PC-9 (cell line): Measurements from ENCODE around the gene SDCCAG8. TPM values are rescaled to one million over a fixed set of nuclear protein-coding genes. Genes with fewer than 3 reads are reported as not detected.

Source experiments
- BruUV-seq: library from RNA; stranded (reverse); fragments of 400-500 nt; replicated peaks from 2 replicates; lab custom pipeline; 2021; lab: Mats Ljungman, UMichigan
- CTCF ChIA-PET: fragments of 300-600 bp; sonication (Branson Sonifier 250); formaldehyde crosslinking; loops from one replicate; lab custom pipeline; 2022; ENCODE audit warnings: antibody characterized with exemption; lab: Charles Lee
- POLR2A ChIA-PET: fragments of 300-600 bp; sonication (Branson Sonifier 250); formaldehyde crosslinking; loops from one replicate; lab custom pipeline; 2022; ENCODE audit warnings: antibody characterized with exemption; ENCODE audit not compliant: unreplicated experiment; lab: Charles Lee
- DNase-seq, 2 experiments: peaks; one replicate each; pipeline versions ENCODE4 v3.0.0 to v3.0.0-alpha.2; 2015 to 2022; ENCODE audit warnings: mixed read lengths in 1 of 2
- H2AFZ ChIP-seq: fragments of 200-600 bp; sonication (generic); 2 replicates; pipeline ENCODE4 v1.8.1; 2017; ENCODE audit warnings: antibody characterized with exemption
- H3F3A ChIP-seq: fragments of 200-600 bp; sonication (generic); 2 replicates; pipeline ENCODE4 v1.8.1; 2017; ENCODE audit warnings: antibody characterized with exemption, mild to moderate bottlenecking, low read depth; ENCODE audit not compliant: insufficient read depth
- H3K27ac ChIP-seq: fragments of 200-600 bp; sonication (generic); 2 replicates; pipeline ENCODE4 v1.6.1; 2016; ENCODE audit warnings: mixed run types
- H3K27me3 ChIP-seq: fragments of 200-600 bp; sonication (generic); 2 replicates; pipeline ENCODE4 v1.6.1; 2016; ENCODE audit warnings: low read depth, mixed run types; ENCODE audit not compliant: insufficient read depth
- H3K36me3 ChIP-seq: fragments of 200-600 bp; sonication (generic); 2 replicates; pipeline ENCODE4 v1.6.1; 2016; ENCODE audit warnings: low read depth, mixed run types
- H3K4me1 ChIP-seq: fragments of 200-600 bp; sonication (generic); replicated peaks from 2 replicates; pipeline ENCODE4 v1.6.1; 2016; ENCODE audit warnings: mixed run types; ENCODE audit not compliant: insufficient read depth
- H3K4me2 ChIP-seq: fragments of 200-600 bp; sonication (generic); 2 replicates; pipeline ENCODE4 v1.6.1; 2017; ENCODE audit warnings: mixed run types
- H3K4me3 ChIP-seq: fragments of 200-600 bp; sonication (generic); 2 replicates; pipeline ENCODE4 v1.6.1; 2016; ENCODE audit warnings: mixed run types
- H3K79me2 ChIP-seq: fragments of 200-600 bp; sonication (generic); 2 replicates; pipeline ENCODE4 v1.6.1; 2017; ENCODE audit warnings: low read depth, mixed run types
- H3K9me2 ChIP-seq: fragments of 200-600 bp; sonication (generic); 2 replicates; pipeline ENCODE4 v1.8.1; 2017; ENCODE audit warnings: mild to moderate bottlenecking; ENCODE audit not compliant: insufficient read depth
- H3K9me3 ChIP-seq: fragments of 200-600 bp; sonication (generic); 2 replicates; pipeline ENCODE4 v1.8.1; 2016; ENCODE audit warnings: low read depth; ENCODE audit not compliant: insufficient read depth
- H4K20me1 ChIP-seq: fragments of 200-600 bp; sonication (generic); 2 replicates; pipeline ENCODE4 v1.8.1; 2017; ENCODE audit not compliant: insufficient read depth
- CTCF ChIP-seq: fragments of 200-600 bp; sonication (generic); conservative IDR thresholded peaks from 2 replicates; pipeline ENCODE4 v1.6.1; 2017; ENCODE audit warnings: mixed run types, antibody characterized with exemption, mild to moderate bottlenecking, moderate library complexity
- EZH2 ChIP-seq: fragments of 200-600 bp; sonication (generic); IDR thresholded peaks from 2 replicates; pipeline ENCODE4 v1.8.0; 2017; ENCODE audit warnings: antibody characterized with exemption, low read depth
- intact Hi-C: fragments of 100-400 bp; cut with micrococcal nuclease; formaldehyde crosslinking; loops from one replicate; pipeline ENCODE4 v1.10.0; 2022; ENCODE audit not compliant: unreplicated experiment
- total RNA-seq: library from RNA; stranded (reverse); gene quantifications from 2 replicates; pipeline ENCODE4 v1.2.3, GENCODE V29; 2021

Gene SDCCAG8
- total RNA-seq, 1 experiment from 2014 or later: 22.7 TPM

GRCh38 chr1:243320224-243320623, 64.4 kb downstream of the SDCCAG8 start:
- ChIA-PET CTCF (no interaction called here), POLR2A (no interaction called here)
- Histone ChIP-seq H3K9me3 (no peaks in the 10 kb centered on the region), H3K27ac (no peak overlapping the region), H3K79me2 (no peaks in the 10 kb centered on the region), H3K27me3 (no peaks in the 10 kb centered on the region), H3K9me2 (no peaks in the 10 kb centered on the region), H3K36me3 (no peaks in the 10 kb centered on the region), H3K4me2 (no peak overlapping the region), H3F3A (no peaks in the 10 kb centered on the region), H3K4me1 (no peaks in the 10 kb centered on the region), H4K20me1 (no peaks in the 10 kb centered on the region), H2AFZ (no peak overlapping the region), H3K4me3 (no peak overlapping the region)
- TF ChIP-seq EZH2: no peak
- no peak for TF ChIP-seq CTCF
- no peak for DNase-seq
- BruUV-seq: no TSS peak
- intact Hi-C loops: no loop called here

- intact Hi-C loops: no loop called here
- CTCF ChIA-PET: no interaction called here
- no peaks in the 10 kb centered on the region for H3K36me3 ChIP-seq
These were observed 66.5 kb downstream of the SDCCAG8 start for GRCh38 chr1:243322326-243322725.

GRCh38 chr1:243323491-243323890, 67.7 kb downstream of the SDCCAG8 start:
- CTCF ChIA-PET: no interaction called here
- BruUV-seq: no TSS peak
- H3K4me1 ChIP-seq: no peaks in the 10 kb centered on the region
- no peak for DNase-seq
- H3K27me3 ChIP-seq: no peaks in the 10 kb centered on the region
- no peak overlapping the region for H3K27ac ChIP-seq
- H4K20me1 ChIP-seq: no peaks in the 10 kb centered on the region
- no peaks in the 10 kb centered on the region for H3K36me3 ChIP-seq
- H3K4me3 ChIP-seq: no peak overlapping the region
- no peaks in the 10 kb centered on the region for H3F3A ChIP-seq
- H3K4me2 ChIP-seq: no peak overlapping the region
- intact Hi-C loops: no loop called here
- H3K9me3 ChIP-seq: no peaks in the 10 kb centered on the region
- H2AFZ ChIP-seq: no peak overlapping the region
- TF ChIP-seq EZH2 (no peak), CTCF (no peak)
- no peaks in the 10 kb centered on the region for H3K9me2 ChIP-seq
- POLR2A ChIA-PET: no interaction called here
- no peaks in the 10 kb centered on the region for H3K79me2 ChIP-seq

More at GRCh38 chr1:243322326-243322725, 66.5 kb downstream of the SDCCAG8 start:
- Histone ChIP-seq H4K20me1 (no peaks in the 10 kb centered on the region), H3K4me3 (no peak overlapping the region), H2AFZ (no peak overlapping the region), H3K4me2 (no peak overlapping the region), H3K4me1 (no peaks in the 10 kb centered on the region), H3K27me3 (no peaks in the 10 kb centered on the region), H3K27ac (no peak overlapping the region), H3K79me2 (no peaks in the 10 kb centered on the region), H3F3A (no peaks in the 10 kb centered on the region), H3K9me2 (no peaks in the 10 kb centered on the region), H3K9me3 (no peaks in the 10 kb centered on the region)
- POLR2A ChIA-PET: no interaction called here
- no TSS peak for BruUV-seq
- TF ChIP-seq EZH2 (no peak), CTCF (no peak)
- no peak for DNase-seq
